ENCODE results near the gene MED27.

Gene MED27

GRCh38 chr9:131919216-131919615, 160.5 kb downstream of the MED27 start:
- DNase-seq (ENCODE audit: low spot score): no peak

- no peak for DNase-seq (ENCODE audit: low spot score)
Observed at GRCh38 chr9:131918481-131918880, 161.2 kb downstream of the MED27 start.

- DNase-seq (ENCODE audit: low spot score): no peak
Observed at GRCh38 chr9:131917009-131917408, 162.7 kb downstream of the MED27 start.

- DNase-seq (ENCODE audit: low spot score): no peak
Observed at GRCh38 chr9:131915181-131915580, 164.5 kb downstream of the MED27 start.

GRCh38 chr9:131912671-131913070, 167.0 kb downstream of the MED27 start:
- DNase-seq (ENCODE audit: low spot score): no peak

GRCh38 chr9:131912069-131912468, 167.6 kb downstream of the MED27 start:
- DNase-seq (ENCODE audit: low spot score): no peak

GRCh38 chr9:131910572-131910971, 169.1 kb downstream of the MED27 start:
- DNase-seq (ENCODE audit: low spot score): no peak

GRCh38 chr9:131905144-131905543, 174.5 kb downstream of the MED27 start:
- no peak for DNase-seq (ENCODE audit: low spot score)

- no peak for DNase-seq (ENCODE audit: low spot score)
Observed at GRCh38 chr9:131899296-131900228, 180.1 kb downstream of the MED27 start.

GRCh38 chr9:131892902-131893500, 186.7 kb downstream of the MED27 start:
- no peak for DNase-seq (ENCODE audit: low spot score)

- DNase-seq (ENCODE audit: low spot score): no peak
Observed at GRCh38 chr9:131892162-131892707, 187.4 kb downstream of the MED27 start.

GRCh38 chr9:131891598-131891997, 188.1 kb downstream of the MED27 start:
- DNase-seq (ENCODE audit: low spot score): no peak

GRCh38 chr9:131889437-131890251, 190.0 kb downstream of the MED27 start:
- DNase-seq (ENCODE audit: low spot score): no peak

GRCh38 chr9:131888923-131889322, 190.7 kb downstream of the MED27 start:
- DNase-seq (ENCODE audit: low spot score): no peak

- DNase-seq (ENCODE audit: low spot score): no peak
Observed at GRCh38 chr9:131887680-131888079, 192.0 kb downstream of the MED27 start.

- DNase-seq (ENCODE audit: low spot score): no peak
Observed at GRCh38 chr9:131886826-131887225, 192.8 kb downstream of the MED27 start.

- DNase-seq (ENCODE audit: low spot score): no peak
Observed at GRCh38 chr9:131885144-131885609, 194.5 kb downstream of the MED27 start.

- no peak for DNase-seq (ENCODE audit: low spot score)
Observed at GRCh38 chr9:131884222-131884621, 195.4 kb downstream of the MED27 start.

GRCh38 chr9:131880833-131881583, 198.7 kb downstream of the MED27 start:
- DNase-seq (ENCODE audit: low spot score): no peak

- DNase-seq (ENCODE audit: low spot score): no peak
Observed at GRCh38 chr9:131879911-131880290, 199.8 kb downstream of the MED27 start.

- no peak for DNase-seq (ENCODE audit: low spot score)
Observed at GRCh38 chr9:131879181-131879910, 200.3 kb downstream of the MED27 start.
